ENCODE results near the gene GGT5.

The GGT5 gene

DNA sequence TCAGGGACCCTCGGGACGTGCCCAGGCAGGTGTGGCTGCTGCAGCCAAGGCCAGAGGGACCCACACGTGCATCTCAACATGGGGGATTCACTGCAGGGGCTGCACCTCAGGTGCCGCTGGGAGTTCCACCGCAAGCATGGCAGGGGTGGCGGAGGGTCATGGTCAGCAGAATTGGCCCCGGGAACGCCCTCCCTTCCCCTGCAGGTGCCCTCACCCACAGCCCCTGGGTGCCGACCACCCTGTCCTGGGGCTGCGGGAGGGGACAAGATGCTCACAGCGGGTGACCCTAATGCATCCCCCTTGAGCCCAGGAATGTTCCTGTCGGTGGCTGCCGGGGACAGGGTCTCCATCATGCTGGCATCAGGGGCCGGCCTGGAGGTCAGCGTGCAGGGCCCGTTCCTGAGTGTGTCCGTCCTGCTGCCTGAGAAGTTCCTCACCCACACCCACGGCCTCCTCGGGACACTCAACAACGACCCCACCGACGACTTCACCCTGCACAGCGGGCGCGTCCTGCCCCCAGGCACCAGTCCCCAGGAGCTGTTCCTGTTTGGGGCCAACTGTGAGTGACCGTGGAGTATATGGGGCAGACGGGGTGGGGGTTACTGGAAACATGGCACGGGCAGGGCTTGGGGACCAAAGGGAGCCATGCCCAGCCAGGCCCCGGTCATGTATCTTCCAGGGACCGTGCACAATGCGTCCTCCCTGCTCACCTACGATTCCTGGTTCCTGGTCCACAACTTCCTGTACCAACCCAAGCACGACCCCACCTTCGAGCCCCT is 57.8 kb downstream of the GGT5 start:
- TF ChIP-seq REST (IDR thresholded peaks at IDR 0.05; ENCODE audit: low read depth) (no peak), FOXM1 (IDR thresholded peaks at IDR 0.05; ENCODE audit: borderline replicate concordance, low read depth) (no peak), NFIC (IDR thresholded peaks at IDR 0.05) (no peak), CEBPB (IDR thresholded peaks at IDR 0.05) (no peak), MAX (IDR thresholded peaks at IDR 0.05) (no peak), USF1 (IDR thresholded peaks at IDR 0.05) (no peak), TEAD4 (IDR thresholded peaks at IDR 0.05) (no peak), EP300 (IDR thresholded peaks at IDR 0.05; ENCODE audit: borderline replicate concordance) (no peak), YY1 (IDR thresholded peaks at IDR 0.05; ENCODE audit: low read depth) (no peak), CREB1 (IDR thresholded peaks at IDR 0.05; ENCODE audit: low read depth) (no peak), TAF1 (IDR thresholded peaks at IDR 0.05; ENCODE audit: low read depth) (no peak), TCF12 (IDR thresholded peaks at IDR 0.05; ENCODE audit: low read depth) (no peak)

- no peak for TF ChIP-seq YY1 (IDR thresholded peaks at IDR 0.05; ENCODE audit: low read depth)
- no peak for TF ChIP-seq RAD21 (IDR thresholded peaks at IDR 0.05; ENCODE audit: low read depth)
- TF ChIP-seq USF1 (IDR thresholded peaks at IDR 0.05): no peak
- no peak for TF ChIP-seq EP300 (IDR thresholded peaks at IDR 0.05; ENCODE audit: borderline replicate concordance)
- TF ChIP-seq NFIC (IDR thresholded peaks at IDR 0.05): no peak
- no peak for TF ChIP-seq TCF12 (IDR thresholded peaks at IDR 0.05; ENCODE audit: low read depth)
- TF ChIP-seq ZBTB7A (IDR thresholded peaks at IDR 0.05; ENCODE audit: low read depth): no peak
- no peak for TF ChIP-seq TEAD4 (IDR thresholded peaks at IDR 0.05)
- TF ChIP-seq CEBPB (IDR thresholded peaks at IDR 0.05): no peak
- no peak for TF ChIP-seq FOXM1 (IDR thresholded peaks at IDR 0.05; ENCODE audit: borderline replicate concordance, low read depth)
- no peak for TF ChIP-seq CREB1 (IDR thresholded peaks at IDR 0.05; ENCODE audit: low read depth)
- TF ChIP-seq EGR1 (IDR thresholded peaks at IDR 0.05): no peak
- no peak for TF ChIP-seq MAX (IDR thresholded peaks at IDR 0.05)
Measured at GRCh38 chr22:24186352-24186740, 58.5 kb downstream of the GGT5 start.

- TF ChIP-seq USF1 (IDR thresholded peaks at IDR 0.05) (no peak), MAX (IDR thresholded peaks at IDR 0.05) (no peak), TEAD4 (IDR thresholded peaks at IDR 0.05) (no peak), TCF12 (IDR thresholded peaks at IDR 0.05; ENCODE audit: low read depth) (no peak), FOXM1 (IDR thresholded peaks at IDR 0.05; ENCODE audit: borderline replicate concordance, low read depth) (no peak)
Measured at GRCh38 chr22:24185501-24186351, 59.2 kb downstream of the GGT5 start.

- TF ChIP-seq TCF12 (IDR thresholded peaks at IDR 0.05; ENCODE audit: low read depth) (no peak), RAD21 (IDR thresholded peaks at IDR 0.05; ENCODE audit: low read depth) (no peak), USF1 (IDR thresholded peaks at IDR 0.05) (no peak), NFIC (IDR thresholded peaks at IDR 0.05) (no peak), ZBTB7A (IDR thresholded peaks at IDR 0.05; ENCODE audit: low read depth) (no peak), FOXM1 (IDR thresholded peaks at IDR 0.05; ENCODE audit: borderline replicate concordance, low read depth) (no peak), CREB1 (IDR thresholded peaks at IDR 0.05; ENCODE audit: low read depth) (no peak), EP300 (IDR thresholded peaks at IDR 0.05; ENCODE audit: borderline replicate concordance) (no peak), CEBPB (IDR thresholded peaks at IDR 0.05) (no peak), TEAD4 (IDR thresholded peaks at IDR 0.05) (no peak), EGR1 (IDR thresholded peaks at IDR 0.05) (no peak), REST (IDR thresholded peaks at IDR 0.05; ENCODE audit: low read depth) (no peak), MAX (IDR thresholded peaks at IDR 0.05) (no peak)
Measured at GRCh38 chr22:24185001-24185500, 59.8 kb downstream of the GGT5 start.

All from Ishikawa (cell line).